Tibial nerve (tissue), 4 donors: Measurements from ENCODE around the gene NDUFA13. TPM values are rescaled to one million over a fixed set of nuclear protein-coding genes. Genes with fewer than 3 reads are reported as not detected.

Experiments
- DNase-seq, 2 donors: peaks; one replicate each; pipeline ENCODE4 v3.0.0-alpha.2; 2019; ENCODE audit warnings: low spot score in 2 of 2
- H3K27ac ChIP-seq, 4 donors: fragments of 200-600 bp; sonication (generic) in 3 of 4; one replicate each; pipeline ENCODE4 v1.5.1; 2017 to 2019; ENCODE audit warnings: mild to moderate bottlenecking in 1 of 4
- H3K27me3 ChIP-seq, 2 donors: fragments of 200-600 bp; sonication (generic) in 1 of 2; one replicate each; pipeline versions ENCODE4 v1.5.1 to v1.6.0; 2017 to 2019
- H3K36me3 ChIP-seq, 3 donors: fragments of 200-600 bp; sonication (generic); one replicate each; pipeline ENCODE4 v1.5.1; 2018 to 2019
- H3K4me1 ChIP-seq, 4 donors: fragments of 200-600 bp; sonication (generic) in 3 of 4; one replicate each; pipeline ENCODE4 v1.5.1; 2017 to 2019
- H3K4me3 ChIP-seq, 4 donors: fragments of 200-600 bp; sonication (generic) in 3 of 4; one replicate each; pipeline ENCODE4 v1.5.1; 2017 to 2019; ENCODE audit warnings: mild to moderate bottlenecking in 1 of 4, moderate library complexity in 1 of 4
- H3K9me3 ChIP-seq, 4 donors: fragments of 200-600 bp; sonication (generic) in 3 of 4; one replicate each; pipeline ENCODE4 v1.5.1; 2017 to 2019
- EP300 ChIP-seq, 2 donors: sonication (generic); formaldehyde crosslinking; IDR thresholded peaks; one replicate each; pipeline ENCODE4 v1.6.1; 2017; ENCODE audit warnings: antibody characterized with exemption in 2 of 2, mild to moderate bottlenecking in 1 of 2
- POLR2A ChIP-seq, 2 donors: fragments of 450-650 bp; IDR thresholded peaks; one replicate each; pipeline ENCODE4 v1.6.1; 2017; ENCODE audit warnings: antibody characterized with exemption in 2 of 2, mild to moderate bottlenecking in 2 of 2, moderate library complexity in 2 of 2
- WGBS, 2 donors: methylation state at CpG; one replicate each; pipeline ENCODE4 v1.1.5; 2018; 5-methylcytosine and 5-hydroxymethylcytosine counted together
- total RNA-seq, 4 donors: library from RNA; depleted of rRNA; stranded (reverse); fragments of >200 nt; gene quantifications; one replicate each; pipeline ENCODE4 v1.1.0, GENCODE V29; 2016
- TF ChIP-seq, protein P1 (sequence below), 5 experiments: fragments of 200-600 bp in 3 of 5; fragments of 450-650 bp in 2 of 5; sonication (generic) in 3 of 5; IDR thresholded peaks; one replicate each; pipeline ENCODE4 v1.5.1; 2016 to 2019; ENCODE audit warnings: antibody characterized with exemption in 5 of 5, mild to moderate bottlenecking in 3 of 5, moderate library complexity in 2 of 5

Gene NDUFA13
- total RNA-seq, 4 donors from 2014 or later = 27.3 to 93.6 (median 61.6) TPM

DNA sequence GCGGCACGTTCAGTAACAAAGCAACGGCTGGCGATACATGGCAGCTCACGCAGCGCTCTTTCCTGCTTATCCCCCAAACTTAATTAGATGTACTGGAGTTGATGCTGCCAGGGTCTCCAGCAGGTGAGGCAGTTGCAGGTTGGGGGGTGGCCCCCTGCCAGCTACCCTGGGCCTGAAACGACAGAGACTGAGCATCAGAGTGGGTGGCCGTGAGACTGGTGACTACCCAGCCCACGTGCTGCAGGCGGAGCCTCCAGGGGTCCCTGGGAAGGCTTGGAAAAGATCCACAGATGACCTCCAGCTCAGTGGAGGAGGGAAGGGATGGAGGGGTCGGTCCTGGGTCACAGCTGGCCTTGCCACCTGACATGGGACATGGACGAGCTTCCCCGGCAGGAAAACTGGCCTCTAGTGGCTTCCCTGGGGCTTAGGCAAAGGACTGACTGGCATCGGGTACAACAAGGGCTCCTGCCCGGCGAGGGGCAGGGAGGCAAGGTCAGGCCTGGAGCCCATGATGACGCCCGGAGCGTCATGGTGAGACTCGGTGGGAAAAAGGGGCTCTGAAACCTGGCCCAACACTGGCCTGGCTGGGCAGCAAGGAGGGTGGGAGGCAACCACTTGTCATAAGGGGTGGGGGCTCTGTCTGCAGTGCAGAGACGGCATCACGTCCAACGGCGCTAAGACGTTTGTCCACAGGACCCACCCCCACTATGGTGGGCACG is 46.1 kb downstream of the NDUFA13 start:
- WGBS, 2 donors = 74 to 80% methylated on average over 20 to 21 of the region's 26 CpGs
- no peak overlapping the region for H3K27ac ChIP-seq
- H3K4me1 ChIP-seq = no peaks in the 10 kb centered on the region
- H3K36me3 ChIP-seq = peaks cover 0 to 44% (median 0%) of the 10 kb centered on the region in 3 donors
- no peak for DNase-seq
- TF ChIP-seq EP300 (IDR thresholded peaks at IDR 0.05) (no peak), POLR2A (IDR thresholded peaks at IDR 0.05) (no peak)
- TF ChIP-seq, protein P1, sequence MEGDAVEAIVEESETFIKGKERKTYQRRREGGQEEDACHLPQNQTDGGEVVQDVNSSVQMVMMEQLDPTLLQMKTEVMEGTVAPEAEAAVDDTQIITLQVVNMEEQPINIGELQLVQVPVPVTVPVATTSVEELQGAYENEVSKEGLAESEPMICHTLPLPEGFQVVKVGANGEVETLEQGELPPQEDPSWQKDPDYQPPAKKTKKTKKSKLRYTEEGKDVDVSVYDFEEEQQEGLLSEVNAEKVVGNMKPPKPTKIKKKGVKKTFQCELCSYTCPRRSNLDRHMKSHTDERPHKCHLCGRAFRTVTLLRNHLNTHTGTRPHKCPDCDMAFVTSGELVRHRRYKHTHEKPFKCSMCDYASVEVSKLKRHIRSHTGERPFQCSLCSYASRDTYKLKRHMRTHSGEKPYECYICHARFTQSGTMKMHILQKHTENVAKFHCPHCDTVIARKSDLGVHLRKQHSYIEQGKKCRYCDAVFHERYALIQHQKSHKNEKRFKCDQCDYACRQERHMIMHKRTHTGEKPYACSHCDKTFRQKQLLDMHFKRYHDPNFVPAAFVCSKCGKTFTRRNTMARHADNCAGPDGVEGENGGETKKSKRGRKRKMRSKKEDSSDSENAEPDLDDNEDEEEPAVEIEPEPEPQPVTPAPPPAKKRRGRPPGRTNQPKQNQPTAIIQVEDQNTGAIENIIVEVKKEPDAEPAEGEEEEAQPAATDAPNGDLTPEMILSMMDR (IDR thresholded peaks at IDR 0.05) = no peak
- H3K27me3 ChIP-seq = no peaks in the 10 kb centered on the region
- H3K9me3 ChIP-seq = no peaks in the 10 kb centered on the region
- no peak overlapping the region for H3K4me3 ChIP-seq

DNA sequence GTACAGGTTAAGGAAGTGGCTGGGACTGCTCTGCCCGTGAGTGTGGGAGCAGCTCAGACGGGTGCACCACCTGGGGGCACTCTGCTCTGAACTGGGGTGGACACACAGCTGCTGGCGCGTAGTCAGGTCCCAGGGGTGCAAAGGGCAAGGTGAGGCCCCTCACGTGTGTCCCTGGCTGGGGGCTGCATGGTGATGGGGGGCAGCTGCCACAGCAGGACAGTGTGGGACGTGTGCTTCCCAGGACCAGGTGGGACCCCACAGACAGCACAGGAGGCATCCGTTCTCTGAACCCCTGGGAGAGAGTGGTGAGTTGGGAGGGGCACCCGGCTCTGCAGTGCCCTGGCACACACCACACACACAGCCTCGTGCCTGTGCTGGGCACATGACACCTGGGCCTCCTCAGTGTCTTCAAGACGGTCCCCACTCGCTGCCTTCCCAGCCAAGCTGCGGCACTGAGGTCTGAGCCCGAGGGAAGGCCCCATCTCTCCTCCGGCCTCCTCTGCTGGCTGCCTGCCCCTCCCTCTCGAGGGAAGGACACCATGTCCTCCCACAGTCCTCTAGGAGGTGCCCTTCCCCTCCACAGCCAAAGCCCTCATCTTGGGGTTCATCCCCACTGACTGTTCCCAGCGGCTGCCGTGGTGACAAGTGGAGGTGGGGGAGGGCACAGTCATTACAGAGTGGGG is 46.8 kb downstream of the NDUFA13 start:
- Histone ChIP-seq H3K27ac (no peak overlapping the region), H3K4me3 (no peak overlapping the region), H3K4me1 (no peaks in the 10 kb centered on the region), H3K9me3 (no peaks in the 10 kb centered on the region), H3K27me3 (no peaks in the 10 kb centered on the region), H3K36me3 (peaks cover 0 to 51% (median 0%) of the 10 kb centered on the region in 3 donors)
- no peak for DNase-seq
- WGBS, 2 donors = 71 to 82% methylated on average over 15 to 17 of the region's 17 CpGs
- TF ChIP-seq POLR2A (IDR thresholded peaks at IDR 0.05) = no peak
- TF ChIP-seq, protein P1 (IDR thresholded peaks at IDR 0.05) = no peak

DNA sequence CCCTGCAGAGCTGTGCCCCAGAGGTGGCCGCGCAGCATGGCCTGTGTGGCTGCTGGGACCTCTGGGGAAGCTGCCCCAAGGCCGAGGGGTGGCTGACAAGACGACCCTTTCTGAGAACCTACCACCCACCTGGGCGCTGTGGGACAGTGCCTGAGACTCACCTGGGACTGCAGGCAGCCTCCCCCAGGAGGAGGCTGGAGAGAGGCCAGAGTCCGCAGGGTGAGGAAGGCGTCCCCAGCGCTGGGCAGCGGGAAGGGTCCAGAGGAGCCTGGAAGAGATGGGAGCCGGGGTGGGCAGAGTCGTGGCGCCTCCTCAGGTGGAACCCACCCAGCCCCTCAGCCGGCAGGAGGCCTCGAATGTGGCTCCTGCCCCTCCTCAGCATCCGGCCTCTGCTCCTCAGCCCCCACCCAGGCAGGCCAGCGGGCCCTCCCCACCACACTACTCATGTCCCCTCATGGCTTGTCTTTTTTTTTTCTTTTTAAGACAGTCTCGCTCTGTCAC is 47.4 kb downstream of the NDUFA13 start:
- H3K27me3 ChIP-seq = no peaks in the 10 kb centered on the region
- no peak overlapping the region for H3K4me3 ChIP-seq
- H3K36me3 ChIP-seq = peaks cover 0 to 52% (median 0%) of the 10 kb centered on the region in 3 donors
- DNase-seq = no peak
- H3K9me3 ChIP-seq = no peaks in the 10 kb centered on the region
- TF ChIP-seq, protein P1 (IDR thresholded peaks at IDR 0.05) = no peak
- TF ChIP-seq POLR2A (IDR thresholded peaks at IDR 0.05) = no peak
- TF ChIP-seq EP300 (IDR thresholded peaks at IDR 0.05) = no peak
- no peaks in the 10 kb centered on the region for H3K4me1 ChIP-seq
- 86 to 96% methylated on average over 15 of the region's 17 CpGs for WGBS, 2 donors
- no peak overlapping the region for H3K27ac ChIP-seq

DNA sequence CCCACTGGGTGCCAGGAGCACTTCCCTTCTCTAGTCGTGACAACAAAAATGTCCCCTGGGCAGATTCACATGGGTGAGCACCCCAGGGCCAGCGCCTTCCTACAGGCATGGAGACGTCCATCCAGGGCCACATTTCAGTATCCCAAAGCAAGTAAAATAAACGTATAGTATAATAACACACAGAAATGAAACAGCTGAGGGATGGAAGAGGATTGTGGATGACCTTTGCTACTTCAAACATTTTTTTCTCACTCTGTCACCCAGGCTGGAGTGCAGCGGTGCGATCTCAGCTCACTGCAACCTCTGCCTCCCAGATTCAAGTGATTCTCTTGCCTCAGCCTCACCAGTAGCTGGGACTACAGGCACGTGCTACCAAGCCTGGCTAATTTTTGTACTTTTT is 50.3 kb downstream of the NDUFA13 start:
- WGBS, 2 donors = 55 to 69% methylated on average over 7 of the region's 7 CpGs
- Histone ChIP-seq H3K9me3 (no peaks in the 10 kb centered on the region), H3K36me3 (peaks cover 0 to 66% (median 0%) of the 10 kb centered on the region in 3 donors), H3K27me3 (no peaks in the 10 kb centered on the region), H3K4me3 (no peak overlapping the region), H3K27ac (no peak overlapping the region), H3K4me1 (no peaks in the 10 kb centered on the region)
- TF ChIP-seq, protein P1 (IDR thresholded peaks at IDR 0.05) = no peak
- TF ChIP-seq POLR2A (IDR thresholded peaks at IDR 0.05) (no peak), EP300 (IDR thresholded peaks at IDR 0.05) (no peak)
- no peak for DNase-seq

DNA sequence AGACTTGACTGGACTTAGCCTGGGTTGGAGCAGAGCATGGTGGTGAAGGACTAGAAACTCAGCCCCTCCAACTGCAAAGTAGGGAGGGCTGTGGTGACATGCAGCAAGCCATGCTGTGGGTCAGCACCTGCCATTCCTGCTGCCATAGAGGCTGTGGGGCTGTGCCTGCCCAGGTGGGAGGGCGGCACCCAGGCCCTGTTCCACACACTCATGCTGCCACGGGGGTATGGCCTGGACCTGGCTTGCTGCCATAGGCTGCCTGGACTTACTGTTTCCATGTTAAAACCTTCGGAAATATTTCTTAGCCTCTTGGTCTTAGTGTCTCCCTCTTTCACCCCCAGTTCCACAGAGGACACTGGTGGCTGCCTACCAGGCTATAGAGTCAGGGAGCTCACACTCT is 51.4 kb downstream of the NDUFA13 start:
- H3K9me3 ChIP-seq = no peaks in the 10 kb centered on the region
- no peak for DNase-seq
- 59 to 81% methylated on average over 3 of the region's 3 CpGs for WGBS, 2 donors
- H3K36me3 ChIP-seq = peaks cover 0 to 58% (median 0%) of the 10 kb centered on the region in 3 donors
- no peak overlapping the region for H3K4me3 ChIP-seq
- TF ChIP-seq, protein P1 (IDR thresholded peaks at IDR 0.05) = no peak
- TF ChIP-seq EP300 (IDR thresholded peaks at IDR 0.05) (no peak), POLR2A (IDR thresholded peaks at IDR 0.05) (no peak)
- no peak overlapping the region for H3K27ac ChIP-seq
- H3K27me3 ChIP-seq = no peaks in the 10 kb centered on the region
- H3K4me1 ChIP-seq = no peaks in the 10 kb centered on the region
